Uterus (tissue), 4 donors: ENCODE results near the gene TINCR. TPM values are rescaled to one million over a fixed set of nuclear protein-coding genes. Genes with fewer than 3 reads are reported as not detected.

Experiments
- DNase-seq, 2 donors: peaks; one replicate each; pipeline ENCODE4 v3.0.0-alpha.2; 2019 to 2020
- H3K27ac ChIP-seq, 2 donors: fragments of 200-600 bp; sonication (generic); 1 replicate in 1 of 2; 2 replicates in 1 of 2; pipeline ENCODE4 v1.5.1; 2016 to 2018
- H3K27me3 ChIP-seq, 2 donors: fragments of 200-600 bp; sonication (generic); one replicate each; pipeline ENCODE4 v1.5.1; 2018 to 2019; ENCODE audit warnings: control low read depth in 1 of 2
- H3K36me3 ChIP-seq, 2 donors: fragments of 200-600 bp; sonication (generic); one replicate each; pipeline ENCODE4 v1.5.1; 2019; ENCODE audit warnings: control low read depth in 1 of 2
- H3K4me1 ChIP-seq, 2 donors: fragments of 200-600 bp; sonication (generic); one replicate each; pipeline ENCODE4 v1.5.1; 2018 to 2019; ENCODE audit warnings: control low read depth in 1 of 2
- H3K4me3 ChIP-seq, 2 donors: fragments of 200-600 bp; sonication (generic); 1 replicate in 1 of 2; 2 replicates in 1 of 2; pipeline ENCODE4 v1.5.1; 2018 to 2019; ENCODE audit warnings: mild to moderate bottlenecking in 1 of 2
- H3K9me3 ChIP-seq, 2 donors: fragments of 200-600 bp; sonication (generic); one replicate each; pipeline ENCODE4 v1.5.1; 2019; ENCODE audit warnings: control low read depth in 1 of 2
- POLR2A ChIP-seq, 2 donors: fragments of 450-650 bp; IDR thresholded peaks; one replicate each; pipeline ENCODE4 v1.6.1; 2016; ENCODE audit warnings: antibody characterized with exemption in 2 of 2, mild to moderate bottlenecking in 1 of 2, moderate library complexity in 1 of 2
- intact Hi-C: fragments of 100-400 bp; cut with DNase I; formaldehyde crosslinking; loops from one replicate; pipeline ENCODE4 v1.15.1; 2023; ENCODE audit warnings: low total_unique reads
- small RNA-seq: library from RNA; depleted of rRNA; stranded (forward); fragments of <200 nt; gene quantifications from one replicate; pipeline ENCODE3, GENCODE V24; 2016
- total RNA-seq, 4 donors: library from RNA; depleted of rRNA in 3 of 4; stranded (reverse); fragments of >200 nt in 3 of 4; gene quantifications; one replicate each; pipeline versions ENCODE4 v1.1.0 to v1.2.4, GENCODE V29; 2014 to 2023
- TF ChIP-seq, protein P1 (sequence below), 4 experiments: fragments of 200-600 bp in 2 of 4; fragments of 450-650 bp in 2 of 4; sonication (generic) in 2 of 4; IDR thresholded peaks; one replicate each; pipeline ENCODE4 v1.5.1; 2016 to 2019; ENCODE audit warnings: antibody characterized with exemption in 4 of 4, mild to moderate bottlenecking in 2 of 4, moderate library complexity in 1 of 4
- donor health status: DM: yes; HTN: yes; CAD: no.

TINCR gene
- total RNA-seq, 4 donors from 2014 or later = 1.2 to 5.3 TPM; not detected in 2

GRCh38 chr19:5519076-5519475, 48.7 kb downstream of the TINCR start:
- Histone ChIP-seq H3K9me3 (no peaks in the 10 kb centered on the region), H3K4me3 (no peak overlapping the region), H3K27ac (no peak overlapping the region), H3K36me3 (no peaks in the 10 kb centered on the region), H3K27me3 (no peaks in the 10 kb centered on the region), H3K4me1 (no peaks in the 10 kb centered on the region)
- TF ChIP-seq POLR2A (IDR thresholded peaks at IDR 0.05) = no peak
- TF ChIP-seq, protein P1, sequence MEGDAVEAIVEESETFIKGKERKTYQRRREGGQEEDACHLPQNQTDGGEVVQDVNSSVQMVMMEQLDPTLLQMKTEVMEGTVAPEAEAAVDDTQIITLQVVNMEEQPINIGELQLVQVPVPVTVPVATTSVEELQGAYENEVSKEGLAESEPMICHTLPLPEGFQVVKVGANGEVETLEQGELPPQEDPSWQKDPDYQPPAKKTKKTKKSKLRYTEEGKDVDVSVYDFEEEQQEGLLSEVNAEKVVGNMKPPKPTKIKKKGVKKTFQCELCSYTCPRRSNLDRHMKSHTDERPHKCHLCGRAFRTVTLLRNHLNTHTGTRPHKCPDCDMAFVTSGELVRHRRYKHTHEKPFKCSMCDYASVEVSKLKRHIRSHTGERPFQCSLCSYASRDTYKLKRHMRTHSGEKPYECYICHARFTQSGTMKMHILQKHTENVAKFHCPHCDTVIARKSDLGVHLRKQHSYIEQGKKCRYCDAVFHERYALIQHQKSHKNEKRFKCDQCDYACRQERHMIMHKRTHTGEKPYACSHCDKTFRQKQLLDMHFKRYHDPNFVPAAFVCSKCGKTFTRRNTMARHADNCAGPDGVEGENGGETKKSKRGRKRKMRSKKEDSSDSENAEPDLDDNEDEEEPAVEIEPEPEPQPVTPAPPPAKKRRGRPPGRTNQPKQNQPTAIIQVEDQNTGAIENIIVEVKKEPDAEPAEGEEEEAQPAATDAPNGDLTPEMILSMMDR (IDR thresholded peaks at IDR 0.05) = no peak
- DNase-seq = no peak
- intact Hi-C loops = no loop called here

DNA sequence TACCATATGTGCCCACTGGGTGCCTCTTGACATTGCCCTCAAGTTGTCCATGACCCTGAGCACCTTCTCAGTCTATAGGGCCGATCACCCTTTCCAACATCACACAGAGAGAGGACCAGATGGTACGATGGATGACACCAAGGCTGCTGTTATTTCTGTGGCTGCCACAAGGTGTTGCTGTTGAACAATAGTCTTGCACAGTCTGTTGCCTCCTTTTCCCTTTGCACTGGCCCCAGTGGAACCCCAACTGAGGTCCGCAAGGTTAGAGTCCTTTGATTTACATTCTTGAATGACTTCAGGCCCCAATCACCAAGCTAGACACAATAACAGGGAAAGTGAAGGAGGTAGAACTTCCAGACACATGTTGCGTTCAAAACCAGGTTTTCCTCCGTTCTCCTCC, 52.0 kb downstream of the TINCR start:
- no peak overlapping the region for H3K27ac ChIP-seq
- TF ChIP-seq, protein P1 (IDR thresholded peaks at IDR 0.05) = no peak
- no peak for TF ChIP-seq POLR2A (IDR thresholded peaks at IDR 0.05)
- H3K36me3 ChIP-seq = no peaks in the 10 kb centered on the region
- no peak for DNase-seq
- H3K4me1 ChIP-seq = no peaks in the 10 kb centered on the region
- no peak overlapping the region for H3K4me3 ChIP-seq
- intact Hi-C loops = no loop called here
- no peaks in the 10 kb centered on the region for H3K9me3 ChIP-seq
- no peaks in the 10 kb centered on the region for H3K27me3 ChIP-seq

GRCh38 chr19:5514001-5514400, 53.8 kb downstream of the TINCR start:
- Histone ChIP-seq H3K4me3 (no peak overlapping the region), H3K36me3 (no peaks in the 10 kb centered on the region), H3K9me3 (no peaks in the 10 kb centered on the region), H3K4me1 (no peaks in the 10 kb centered on the region), H3K27me3 (no peaks in the 10 kb centered on the region), H3K27ac (no peak overlapping the region)
- intact Hi-C loops = no loop called here
- TF ChIP-seq POLR2A (IDR thresholded peaks at IDR 0.05) = no peak
- TF ChIP-seq, protein P1 (IDR thresholded peaks at IDR 0.05) = no peak
- no peak for DNase-seq

DNA sequence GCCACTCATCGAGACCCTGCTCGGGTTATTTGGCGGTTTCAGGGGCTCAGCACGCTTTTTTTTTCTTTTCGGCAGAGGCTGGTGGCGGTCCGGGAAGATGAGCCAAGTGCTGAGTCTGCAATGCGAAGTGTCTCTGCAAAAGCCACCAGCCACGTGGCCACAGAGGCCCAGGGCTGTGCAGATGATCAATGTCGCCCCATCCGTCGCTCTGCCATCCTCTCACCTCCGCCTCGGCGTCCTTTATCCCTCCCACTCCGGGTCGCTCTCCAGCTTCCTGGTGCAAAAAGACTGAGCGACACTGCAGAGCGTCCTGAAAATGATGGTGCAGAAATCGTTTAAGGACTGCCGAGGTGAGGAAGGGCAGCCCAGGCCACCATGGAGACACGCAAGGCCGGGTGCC, 55.0 kb downstream of the TINCR start:
- Histone ChIP-seq H3K9me3 (no peaks in the 10 kb centered on the region), H3K27me3 (no peaks in the 10 kb centered on the region), H3K27ac (no peak overlapping the region), H3K4me1 (no peaks in the 10 kb centered on the region), H3K36me3 (no peaks in the 10 kb centered on the region), H3K4me3 (no peak overlapping the region)
- no peak for DNase-seq
- intact Hi-C loops = no loop called here
- TF ChIP-seq, protein P1 (IDR thresholded peaks at IDR 0.05) = no peak
- TF ChIP-seq POLR2A (IDR thresholded peaks at IDR 0.05) = no peak

Small RNA genes within 50 kb of the gene (small RNA-seq; reads per million reads assigned to genes)
- gene SNRPEP4 = 0.18 reads per million

Other genes with a start within 250 kb of the TINCR start
- gene PTPRS, start 227.1 kb downstream of the TINCR start, total RNA-seq = 100 to 1,000 TPM in 2 of 4 donors, 10 to 100 TPM in 2; 52.8 to 304 (median 125) TPM
- not detected for gene ZNRF4, start 112.5 kb downstream of the TINCR start, total RNA-seq
- gene SAFB2, start 54.8 kb upstream of the TINCR start, total RNA-seq = 100 to 1,000 TPM in 2 of 4 donors, 10 to 100 TPM in 2; 45.0 to 250 (median 129) TPM
- gene SAFB, start 55.1 kb upstream of the TINCR start, total RNA-seq = 100 to 1,000 TPM in 1 of 4 donors, 10 to 100 TPM in 3; 35.9 to 129 (median 97.4) TPM
- gene MICOS13, start 112.6 kb upstream of the TINCR start, total RNA-seq = 10 to 100 TPM in 3 of 4 donors, 1 to 10 TPM in 1; 2.8 to 36.7 (median 21.1) TPM
- gene HSD11B1L, start 113.1 kb upstream of the TINCR start, total RNA-seq = 10 to 100 TPM in 1 of 4 donors, 1 to 10 TPM in 2, under 1 TPM in 1; 0.26 to 17.8 (median 7.1) TPM
- gene RPL36, start 122.3 kb upstream of the TINCR start, total RNA-seq = 1,000 to 10,000 TPM in 1 of 4 donors, 100 to 1,000 TPM in 3; 269 to 1,645 (median 565) TPM
- gene LONP1, start 152.2 kb upstream of the TINCR start, total RNA-seq = 100 to 1,000 TPM in 1 of 4 donors, 10 to 100 TPM in 3; 39.9 to 134 (median 44.1) TPM
- not detected for gene CATSPERD, start 152.7 kb upstream of the TINCR start, total RNA-seq
- gene PRR22, start 216.8 kb upstream of the TINCR start, total RNA-seq = 1 to 10 TPM in 2 of 4 donors, not detected in 2; 1.6 to 3.5 TPM
- 10 to 100 TPM; 30.6 to 46.1 (median 37.1) TPM for gene DUS3L, start 223.2 kb upstream of the TINCR start, total RNA-seq
- gene NRTN, start 237.1 kb upstream of the TINCR start, total RNA-seq = under 1 TPM in 1 of 4 donors, not detected in 3; 0.35 TPM